ENCODE data around the gene ALOX15B. TPM values are rescaled to one million over a fixed set of nuclear protein-coding genes. Genes with fewer than 3 reads are reported as not detected.
"Not testable (repeated sequence)": the region's sequence is repeated elsewhere in the genome, so short reads cannot be mapped to it uniquely, and the experiment has no call there.

Gene ALOX15B
- total RNA-seq, 1 donor from 2014 or later = not detected

- H3K9ac ChIP-seq = no peak overlapping the region
- H4K20me1 ChIP-seq (ENCODE audit: low read depth) = peaks cover 13% of the 10 kb centered on the region
- H3K27me3 ChIP-seq = peaks cover 99% of the 10 kb centered on the region
- no peak for TF ChIP-seq EZH2 (IDR thresholded peaks at IDR 0.05)
- no peak for TF ChIP-seq CTCF (IDR thresholded peaks at IDR 0.05)
- no peak overlapping the region for H2AFZ ChIP-seq (replicated peaks)
- H3K4me1 Mint-ChIP-seq = peaks cover 19% of the 10 kb centered on the region
- H3F3A ChIP-seq (ENCODE audit: low read depth) = no peaks in the 10 kb centered on the region
- no peak for DNase-seq (ENCODE audit: low spot score)
- peaks cover 71% of the 10 kb centered on the region for H3K27me3 Mint-ChIP-seq (ENCODE audit: insufficient read depth, low read depth)
- H3K79me2 ChIP-seq (ENCODE audit: low read depth) = no peaks in the 10 kb centered on the region
- H3K4me3 Mint-ChIP-seq = peak overlapping the region; percentile 66
- H3K27ac Mint-ChIP-seq = no peak overlapping the region
- peaks cover 2% of the 10 kb centered on the region for H3K36me3 Mint-ChIP-seq
- H3K4me1 ChIP-seq = peaks cover 11% of the 10 kb centered on the region
- no peak overlapping the region for H3K4me2 ChIP-seq
- no peaks in the 10 kb centered on the region for H3K36me3 ChIP-seq
- H3K9me3 Mint-ChIP-seq = peaks cover 8% of the 10 kb centered on the region
- no peak overlapping the region for H3K27ac ChIP-seq
- H3K9me3 ChIP-seq (ENCODE audit: low read depth) = no peaks in the 10 kb centered on the region
- no peak overlapping the region for H3K4me3 ChIP-seq
Observed at GRCh38 chr17:8075081-8075480, 36.2 kb downstream of the ALOX15B start.

GRCh38 chr17:8075574-8076342, 36.9 kb downstream of the ALOX15B start:
- Mint-ChIP-seq H3K4me3 (peak overlapping the region; percentile 43), H3K4me1 (peaks cover 19% of the 10 kb centered on the region), H3K36me3 (peaks cover 2% of the 10 kb centered on the region)

GRCh38 chr17:8076502-8077266, 37.8 kb downstream of the ALOX15B start:
- no peak overlapping the region for H3K4me3 Mint-ChIP-seq
- TF ChIP-seq EZH2 (IDR thresholded peaks at IDR 0.05) (no peak), EZH2phosphoT487 (IDR thresholded peaks at IDR 0.05) (no peak), CTCF (IDR thresholded peaks at IDR 0.05) (no peak)
- Histone ChIP-seq H3K36me3 (no peaks in the 10 kb centered on the region), H3F3A (ENCODE audit: low read depth) (no peaks in the 10 kb centered on the region), H3K4me3 (no peak overlapping the region), H3K27me3 (peaks cover 99% of the 10 kb centered on the region), H3K4me2 (no peak overlapping the region), H3K27ac (no peak overlapping the region), H2AFZ (replicated peaks) (no peak overlapping the region), H3K4me1 (peaks cover 15% of the 10 kb centered on the region), H3K9ac (no peak overlapping the region), H3K9me3 (ENCODE audit: low read depth) (no peaks in the 10 kb centered on the region), H4K20me1 (ENCODE audit: low read depth) (peaks cover 12% of the 10 kb centered on the region), H3K79me2 (ENCODE audit: low read depth) (no peaks in the 10 kb centered on the region)
- peaks cover 2% of the 10 kb centered on the region for H3K36me3 Mint-ChIP-seq
- peaks cover 19% of the 10 kb centered on the region for H3K4me1 Mint-ChIP-seq
- no peak for DNase-seq (ENCODE audit: low spot score)
- peaks cover 8% of the 10 kb centered on the region for H3K9me3 Mint-ChIP-seq
- H3K27me3 Mint-ChIP-seq (ENCODE audit: insufficient read depth, low read depth) = peaks cover 61% of the 10 kb centered on the region
- no peak overlapping the region for H3K27ac Mint-ChIP-seq

More at GRCh38 chr17:8075574-8076342, 36.9 kb downstream of the ALOX15B start:
- Histone ChIP-seq H4K20me1 (ENCODE audit: low read depth) (peaks cover 13% of the 10 kb centered on the region), H3K4me2 (no peak overlapping the region), H3K79me2 (ENCODE audit: low read depth) (no peaks in the 10 kb centered on the region), H3K36me3 (no peaks in the 10 kb centered on the region), H3K4me3 (no peak overlapping the region), H3K9ac (no peak overlapping the region), H3K4me1 (peaks cover 15% of the 10 kb centered on the region), H3K27ac (no peak overlapping the region), H3F3A (ENCODE audit: low read depth) (no peaks in the 10 kb centered on the region), H3K9me3 (ENCODE audit: low read depth) (no peaks in the 10 kb centered on the region), H3K27me3 (peaks cover 99% of the 10 kb centered on the region), H2AFZ (replicated peaks) (no peak overlapping the region)
- no peak for DNase-seq (ENCODE audit: low spot score)
- H3K9me3 Mint-ChIP-seq = peaks cover 8% of the 10 kb centered on the region
- peaks cover 69% of the 10 kb centered on the region for H3K27me3 Mint-ChIP-seq (ENCODE audit: insufficient read depth, low read depth)
- TF ChIP-seq EZH2 (IDR thresholded peaks at IDR 0.05) (no peak), EZH2phosphoT487 (IDR thresholded peaks at IDR 0.05) (no peak), CTCF (IDR thresholded peaks at IDR 0.05) (no peak)
- no peak overlapping the region for H3K27ac Mint-ChIP-seq

GRCh38 chr17:8077939-8078338, 39.1 kb downstream of the ALOX15B start:
- not testable (repeated sequence) for H3K27ac Mint-ChIP-seq; H3K4me2 ChIP-seq; H3K27ac ChIP-seq; H4K20me1 ChIP-seq (ENCODE audit: low read depth); H3K9me3 Mint-ChIP-seq; H3F3A ChIP-seq (ENCODE audit: low read depth); H2AFZ ChIP-seq (replicated peaks); H3K4me3 ChIP-seq; H3K36me3 Mint-ChIP-seq; H3K36me3 ChIP-seq; H3K4me1 ChIP-seq; H3K79me2 ChIP-seq (ENCODE audit: low read depth); H3K9ac ChIP-seq; H3K9me3 ChIP-seq (ENCODE audit: low read depth); DNase-seq (ENCODE audit: low spot score)
- H3K27me3 Mint-ChIP-seq (ENCODE audit: insufficient read depth, low read depth) = peaks cover 50% of the 10 kb centered on the region
- peaks cover 90% of the 10 kb centered on the region for H3K27me3 ChIP-seq
- peak overlapping the region; percentile 41 for H3K4me3 Mint-ChIP-seq
- H3K4me1 Mint-ChIP-seq = peaks cover 15% of the 10 kb centered on the region
